Measurements from ENCODE around the gene CTDP1. TPM values are rescaled to one million over a fixed set of nuclear protein-coding genes. Genes with fewer than 3 reads are reported as not detected.

CTDP1 gene
- total RNA-seq, 1 donor from 2014 or later: 22.8 TPM

- Mint-ChIP-seq H3K27ac (ENCODE audit: unreplicated experiment) (no peak overlapping the region), H3K4me1 (no peaks in the 10 kb centered on the region), H3K36me3 (ENCODE audit: low read depth) (peaks cover 48% of the 10 kb centered on the region), H3K4me3 (no peak overlapping the region), H3K27me3 (ENCODE audit: low read depth) (no peaks in the 10 kb centered on the region), H3K9me3 (no peaks in the 10 kb centered on the region)
- TF ChIP-seq CTCF (conservative IDR thresholded peaks at IDR 0.05): no peak
- no peak for DNase-seq (ENCODE audit: low read depth, low spot score)
Measured at GRCh38 chr18:79732721-79733025, 53.1 kb downstream of the CTDP1 start.

GRCh38 chr18:79733135-79733701, 53.6 kb downstream of the CTDP1 start:
- Mint-ChIP-seq H3K27ac (ENCODE audit: unreplicated experiment) (no peak overlapping the region), H3K4me3 (no peak overlapping the region), H3K9me3 (no peaks in the 10 kb centered on the region), H3K4me1 (no peaks in the 10 kb centered on the region), H3K36me3 (ENCODE audit: low read depth) (peaks cover 42% of the 10 kb centered on the region), H3K27me3 (ENCODE audit: low read depth) (no peaks in the 10 kb centered on the region)
- no peak for TF ChIP-seq CTCF (conservative IDR thresholded peaks at IDR 0.05)
- no peak for DNase-seq (ENCODE audit: low read depth, low spot score)

- Mint-ChIP-seq H3K27ac (ENCODE audit: unreplicated experiment) (no peak overlapping the region), H3K36me3 (ENCODE audit: low read depth) (peaks cover 36% of the 10 kb centered on the region), H3K27me3 (ENCODE audit: low read depth) (no peaks in the 10 kb centered on the region), H3K9me3 (no peaks in the 10 kb centered on the region), H3K4me1 (no peaks in the 10 kb centered on the region), H3K4me3 (no peak overlapping the region)
- no peak for DNase-seq (ENCODE audit: low read depth, low spot score)
- TF ChIP-seq CTCF (conservative IDR thresholded peaks at IDR 0.05): no peak
Measured at GRCh38 chr18:79733986-79734770, 54.6 kb downstream of the CTDP1 start.

GRCh38 chr18:79735071-79735980, 55.7 kb downstream of the CTDP1 start:
- DNase-seq (ENCODE audit: low read depth, low spot score): no peak
- Mint-ChIP-seq H3K27me3 (ENCODE audit: low read depth) (no peaks in the 10 kb centered on the region), H3K36me3 (ENCODE audit: low read depth) (peaks cover 30% of the 10 kb centered on the region), H3K27ac (ENCODE audit: unreplicated experiment) (no peak overlapping the region), H3K9me3 (no peaks in the 10 kb centered on the region), H3K4me3 (no peak overlapping the region), H3K4me1 (no peaks in the 10 kb centered on the region)
- TF ChIP-seq CTCF (conservative IDR thresholded peaks at IDR 0.05): no peak

- no peak overlapping the region for H3K27ac Mint-ChIP-seq (ENCODE audit: unreplicated experiment)
- peaks cover 29% of the 10 kb centered on the region for H3K36me3 Mint-ChIP-seq (ENCODE audit: low read depth)
- no peak overlapping the region for H3K4me3 Mint-ChIP-seq
- no peaks in the 10 kb centered on the region for H3K27me3 Mint-ChIP-seq (ENCODE audit: low read depth)
- no peak for TF ChIP-seq CTCF (conservative IDR thresholded peaks at IDR 0.05)
- no peak for DNase-seq (ENCODE audit: low read depth, low spot score)
- H3K9me3 Mint-ChIP-seq: no peaks in the 10 kb centered on the region
- no peaks in the 10 kb centered on the region for H3K4me1 Mint-ChIP-seq
Measured at GRCh38 chr18:79736230-79736629, 56.6 kb downstream of the CTDP1 start.
